ENCODE measurements around the gene PAMR1.

DNA sequence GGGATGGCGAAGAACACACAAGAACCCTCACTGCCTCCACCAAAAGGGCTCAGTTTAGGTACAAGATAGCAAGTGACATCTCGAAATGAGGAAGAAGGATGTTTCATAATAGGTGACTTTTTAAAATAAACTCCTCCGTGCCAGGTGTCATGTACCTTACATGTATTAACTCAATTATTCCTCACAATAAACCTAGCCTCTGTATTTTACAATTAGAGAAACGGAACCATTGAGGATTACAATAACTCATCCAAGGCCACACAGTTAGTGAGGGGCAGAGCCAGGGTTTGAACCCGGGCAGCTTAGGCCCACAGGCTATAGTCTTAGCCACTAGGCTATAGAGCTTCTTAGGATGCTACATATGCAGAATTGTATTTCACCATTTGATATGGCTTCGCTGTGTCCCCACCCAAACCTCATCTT lies 965 bp upstream of the PAMR1 start:
- TF ChIP-seq, protein P1, sequence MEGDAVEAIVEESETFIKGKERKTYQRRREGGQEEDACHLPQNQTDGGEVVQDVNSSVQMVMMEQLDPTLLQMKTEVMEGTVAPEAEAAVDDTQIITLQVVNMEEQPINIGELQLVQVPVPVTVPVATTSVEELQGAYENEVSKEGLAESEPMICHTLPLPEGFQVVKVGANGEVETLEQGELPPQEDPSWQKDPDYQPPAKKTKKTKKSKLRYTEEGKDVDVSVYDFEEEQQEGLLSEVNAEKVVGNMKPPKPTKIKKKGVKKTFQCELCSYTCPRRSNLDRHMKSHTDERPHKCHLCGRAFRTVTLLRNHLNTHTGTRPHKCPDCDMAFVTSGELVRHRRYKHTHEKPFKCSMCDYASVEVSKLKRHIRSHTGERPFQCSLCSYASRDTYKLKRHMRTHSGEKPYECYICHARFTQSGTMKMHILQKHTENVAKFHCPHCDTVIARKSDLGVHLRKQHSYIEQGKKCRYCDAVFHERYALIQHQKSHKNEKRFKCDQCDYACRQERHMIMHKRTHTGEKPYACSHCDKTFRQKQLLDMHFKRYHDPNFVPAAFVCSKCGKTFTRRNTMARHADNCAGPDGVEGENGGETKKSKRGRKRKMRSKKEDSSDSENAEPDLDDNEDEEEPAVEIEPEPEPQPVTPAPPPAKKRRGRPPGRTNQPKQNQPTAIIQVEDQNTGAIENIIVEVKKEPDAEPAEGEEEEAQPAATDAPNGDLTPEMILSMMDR (conservative IDR thresholded peaks at IDR 0.05; ENCODE audit: low read depth, low read length): no peak
- TF ChIP-seq EZH2 (IDR thresholded peaks at IDR 0.05; ENCODE audit: borderline replicate concordance, low read depth, low read length, poor library complexity, severe bottlenecking): no peak

All from A673 (cell line).